RWPE2 (cell line): ENCODE results near the gene CACNA1D.

Source experiments
- ATAC-seq: fragments of 200-7000 bp; cut with Tn5 transposase; 3 replicates; pipeline ENCODE4 v1.9.1; 2021; ENCODE audit warnings: low read depth
- DNase-seq: peaks from one replicate; pipeline ENCODE4 v3.0.0-alpha.2; 2020; ENCODE audit warnings: low spot score
- H3K27ac ChIP-seq: fragments of 450-650 bp; 2 replicates; pipeline ENCODE4 v1.5.1; 2017; ENCODE audit warnings: mild to moderate bottlenecking; ENCODE audit not compliant: poor library complexity, severe bottlenecking
- H3K27me3 ChIP-seq: fragments of 250-450 bp; sonication (Bioruptor Pico); 2 replicates; pipeline ENCODE4 v1.5.1; 2021; ENCODE audit warnings: mild to moderate bottlenecking, moderate library complexity; ENCODE audit not compliant: insufficient read depth, poor library complexity, severe bottlenecking
- H3K36me3 ChIP-seq: fragments of 250-450 bp; sonication (Bioruptor Pico); 2 replicates; pipeline ENCODE4 v1.5.1; 2020; ENCODE audit warnings: low read depth, mild to moderate bottlenecking, moderate library complexity
- H3K4me1 ChIP-seq: fragments of 250-450 bp; sonication (Bioruptor Pico); 2 replicates; pipeline ENCODE4 v1.5.1; 2021; ENCODE audit warnings: mild to moderate bottlenecking, moderate library complexity; ENCODE audit not compliant: insufficient read depth, poor library complexity, severe bottlenecking
- H3K4me3 ChIP-seq: fragments of 250-450 bp; sonication (Bioruptor Pico); 2 replicates; pipeline ENCODE4 v1.5.1; 2021; ENCODE audit warnings: mild to moderate bottlenecking, moderate library complexity; ENCODE audit not compliant: severe bottlenecking
- H3K9me3 ChIP-seq: fragments of 250-450 bp; sonication (Bioruptor Pico); 2 replicates; pipeline ENCODE4 v1.5.1; 2021; ENCODE audit warnings: mild to moderate bottlenecking, moderate library complexity; ENCODE audit not compliant: severe bottlenecking
- TF ChIP-seq, protein P1 (sequence below): fragments of 450-650 bp; IDR thresholded peaks from one replicate; pipeline ENCODE4 v1.5.1; 2017; ENCODE audit warnings: mild to moderate bottlenecking, moderate library complexity; ENCODE audit not compliant: poor library complexity, severe bottlenecking

The CACNA1D gene

GRCh38 chr3:53613125-53613524 is 118.7 kb downstream of the CACNA1D start:
- no peak for ATAC-seq
- H3K4me1 ChIP-seq: no peaks in the 10 kb centered on the region
- no peak overlapping the region for H3K27ac ChIP-seq
- no peaks in the 10 kb centered on the region for H3K27me3 ChIP-seq
- H3K4me3 ChIP-seq: no peak overlapping the region
- TF ChIP-seq, protein P1, sequence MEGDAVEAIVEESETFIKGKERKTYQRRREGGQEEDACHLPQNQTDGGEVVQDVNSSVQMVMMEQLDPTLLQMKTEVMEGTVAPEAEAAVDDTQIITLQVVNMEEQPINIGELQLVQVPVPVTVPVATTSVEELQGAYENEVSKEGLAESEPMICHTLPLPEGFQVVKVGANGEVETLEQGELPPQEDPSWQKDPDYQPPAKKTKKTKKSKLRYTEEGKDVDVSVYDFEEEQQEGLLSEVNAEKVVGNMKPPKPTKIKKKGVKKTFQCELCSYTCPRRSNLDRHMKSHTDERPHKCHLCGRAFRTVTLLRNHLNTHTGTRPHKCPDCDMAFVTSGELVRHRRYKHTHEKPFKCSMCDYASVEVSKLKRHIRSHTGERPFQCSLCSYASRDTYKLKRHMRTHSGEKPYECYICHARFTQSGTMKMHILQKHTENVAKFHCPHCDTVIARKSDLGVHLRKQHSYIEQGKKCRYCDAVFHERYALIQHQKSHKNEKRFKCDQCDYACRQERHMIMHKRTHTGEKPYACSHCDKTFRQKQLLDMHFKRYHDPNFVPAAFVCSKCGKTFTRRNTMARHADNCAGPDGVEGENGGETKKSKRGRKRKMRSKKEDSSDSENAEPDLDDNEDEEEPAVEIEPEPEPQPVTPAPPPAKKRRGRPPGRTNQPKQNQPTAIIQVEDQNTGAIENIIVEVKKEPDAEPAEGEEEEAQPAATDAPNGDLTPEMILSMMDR: no peak
- H3K9me3 ChIP-seq: no peaks in the 10 kb centered on the region
- no peak for DNase-seq
- H3K36me3 ChIP-seq: no peaks in the 10 kb centered on the region

- H3K36me3 ChIP-seq: no peaks in the 10 kb centered on the region
- DNase-seq (no peak), ATAC-seq (no peak)
- no peak overlapping the region for H3K27ac ChIP-seq
- no peaks in the 10 kb centered on the region for H3K4me1 ChIP-seq
- TF ChIP-seq, protein P1: no peak
- H3K4me3 ChIP-seq: no peak overlapping the region
- H3K27me3 ChIP-seq: no peaks in the 10 kb centered on the region
- no peaks in the 10 kb centered on the region for H3K9me3 ChIP-seq
Observed at GRCh38 chr3:53614307-53614706, 119.9 kb downstream of the CACNA1D start.

DNA sequence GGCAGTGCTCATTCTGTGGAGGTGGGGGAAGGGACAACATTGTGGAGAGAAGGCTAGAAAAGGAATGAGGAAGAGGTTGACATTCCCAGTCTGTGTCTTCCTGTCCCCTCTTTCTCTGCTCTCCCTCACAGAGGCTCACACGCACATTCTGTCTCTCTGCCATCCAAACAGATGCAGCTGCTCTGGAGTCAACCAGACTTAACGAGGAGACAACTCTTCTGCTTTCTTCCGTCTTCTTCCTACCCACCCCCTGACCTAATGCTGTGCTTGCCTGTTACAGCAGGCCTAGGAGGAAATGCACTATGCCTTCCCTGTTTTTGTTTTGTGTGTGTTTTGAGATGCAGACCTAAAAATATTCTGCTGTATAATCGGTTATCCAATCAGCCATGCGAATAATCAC is 121.9 kb downstream of the CACNA1D start:
- H3K4me3 ChIP-seq: no peak overlapping the region
- DNase-seq: no peak
- no peaks in the 10 kb centered on the region for H3K4me1 ChIP-seq
- H3K27me3 ChIP-seq: no peaks in the 10 kb centered on the region
- no peak overlapping the region for H3K27ac ChIP-seq
- TF ChIP-seq, protein P1: no peak
- ATAC-seq: no peak
- H3K9me3 ChIP-seq: no peaks in the 10 kb centered on the region
- no peaks in the 10 kb centered on the region for H3K36me3 ChIP-seq

- no peaks in the 10 kb centered on the region for H3K36me3 ChIP-seq
- peaks cover 2% of the 10 kb centered on the region for H3K27me3 ChIP-seq
- DNase-seq (no peak), ATAC-seq (no peak)
- H3K4me3 ChIP-seq: no peak overlapping the region
- TF ChIP-seq, protein P1: no peak
- no peak overlapping the region for H3K27ac ChIP-seq
- no peaks in the 10 kb centered on the region for H3K4me1 ChIP-seq
- no peaks in the 10 kb centered on the region for H3K9me3 ChIP-seq
Observed at GRCh38 chr3:53616971-53617892, 122.8 kb downstream of the CACNA1D start.
